Neural progenitor cell (in vitro differentiated cells): ENCODE measurements around the gene SYNDIG1.

Experiments used
- CTCF ChIP-seq: fragments of 200-600 bp; sonication (generic); IDR thresholded peaks from 2 replicates; pipeline ENCODE4 v1.5.1; 2017; ENCODE audit warnings: antibody characterized with exemption, mild to moderate bottlenecking
- EZH2 ChIP-seq: fragments of 200-600 bp; sonication (generic); IDR thresholded peaks from 2 replicates; pipeline ENCODE4 v1.6.1; 2017; ENCODE audit warnings: antibody characterized with exemption, mild to moderate bottlenecking, moderate library complexity

DNA sequence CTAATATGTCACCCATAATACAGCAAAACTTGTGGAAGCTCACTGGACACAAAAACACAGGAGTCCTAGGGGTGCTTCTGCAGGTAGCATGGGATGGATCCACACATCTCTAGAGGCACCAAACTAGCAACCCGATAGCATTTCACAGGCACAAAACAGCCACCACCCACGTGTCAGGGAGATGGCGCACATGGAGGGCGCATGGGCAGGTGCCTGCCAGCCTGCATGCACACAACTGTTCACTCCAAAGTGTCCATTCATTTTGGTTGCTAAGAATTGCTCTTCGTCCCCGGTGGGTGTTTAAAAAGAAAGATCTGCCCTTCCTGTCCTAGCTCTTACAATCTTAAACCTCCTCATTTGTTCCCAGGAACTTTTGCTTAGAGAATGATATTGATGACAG, 171.3 kb downstream of the SYNDIG1 start:
- TF ChIP-seq CTCF (no peak), EZH2 (no peak)
